Thoracic aorta endothelial cell (primary cell): Measurements from ENCODE around the gene ROBO2. TPM values are rescaled to one million over a fixed set of nuclear protein-coding genes. Genes with fewer than 3 reads are reported as not detected.

Source experiments
- small RNA-seq: library from RNA; depleted of rRNA; stranded (forward); fragments of <200 nt; gene quantifications from one replicate; pipeline ENCODE3, GENCODE V24; 2012
- total RNA-seq: library from RNA; depleted of rRNA; stranded (reverse); fragments of >200 nt; gene quantifications from 2 replicates; pipeline ENCODE4 v1.2.3, GENCODE V29; 2012

The ROBO2 gene, protein sequence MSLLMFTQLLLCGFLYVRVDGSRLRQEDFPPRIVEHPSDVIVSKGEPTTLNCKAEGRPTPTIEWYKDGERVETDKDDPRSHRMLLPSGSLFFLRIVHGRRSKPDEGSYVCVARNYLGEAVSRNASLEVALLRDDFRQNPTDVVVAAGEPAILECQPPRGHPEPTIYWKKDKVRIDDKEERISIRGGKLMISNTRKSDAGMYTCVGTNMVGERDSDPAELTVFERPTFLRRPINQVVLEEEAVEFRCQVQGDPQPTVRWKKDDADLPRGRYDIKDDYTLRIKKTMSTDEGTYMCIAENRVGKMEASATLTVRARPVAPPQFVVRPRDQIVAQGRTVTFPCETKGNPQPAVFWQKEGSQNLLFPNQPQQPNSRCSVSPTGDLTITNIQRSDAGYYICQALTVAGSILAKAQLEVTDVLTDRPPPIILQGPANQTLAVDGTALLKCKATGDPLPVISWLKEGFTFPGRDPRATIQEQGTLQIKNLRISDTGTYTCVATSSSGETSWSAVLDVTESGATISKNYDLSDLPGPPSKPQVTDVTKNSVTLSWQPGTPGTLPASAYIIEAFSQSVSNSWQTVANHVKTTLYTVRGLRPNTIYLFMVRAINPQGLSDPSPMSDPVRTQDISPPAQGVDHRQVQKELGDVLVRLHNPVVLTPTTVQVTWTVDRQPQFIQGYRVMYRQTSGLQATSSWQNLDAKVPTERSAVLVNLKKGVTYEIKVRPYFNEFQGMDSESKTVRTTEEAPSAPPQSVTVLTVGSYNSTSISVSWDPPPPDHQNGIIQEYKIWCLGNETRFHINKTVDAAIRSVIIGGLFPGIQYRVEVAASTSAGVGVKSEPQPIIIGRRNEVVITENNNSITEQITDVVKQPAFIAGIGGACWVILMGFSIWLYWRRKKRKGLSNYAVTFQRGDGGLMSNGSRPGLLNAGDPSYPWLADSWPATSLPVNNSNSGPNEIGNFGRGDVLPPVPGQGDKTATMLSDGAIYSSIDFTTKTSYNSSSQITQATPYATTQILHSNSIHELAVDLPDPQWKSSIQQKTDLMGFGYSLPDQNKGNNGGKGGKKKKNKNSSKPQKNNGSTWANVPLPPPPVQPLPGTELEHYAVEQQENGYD (N-terminal part only)
- under 0.01 TPM in 1 of 2 replicates, not detected in the other for total RNA-seq

DNA sequence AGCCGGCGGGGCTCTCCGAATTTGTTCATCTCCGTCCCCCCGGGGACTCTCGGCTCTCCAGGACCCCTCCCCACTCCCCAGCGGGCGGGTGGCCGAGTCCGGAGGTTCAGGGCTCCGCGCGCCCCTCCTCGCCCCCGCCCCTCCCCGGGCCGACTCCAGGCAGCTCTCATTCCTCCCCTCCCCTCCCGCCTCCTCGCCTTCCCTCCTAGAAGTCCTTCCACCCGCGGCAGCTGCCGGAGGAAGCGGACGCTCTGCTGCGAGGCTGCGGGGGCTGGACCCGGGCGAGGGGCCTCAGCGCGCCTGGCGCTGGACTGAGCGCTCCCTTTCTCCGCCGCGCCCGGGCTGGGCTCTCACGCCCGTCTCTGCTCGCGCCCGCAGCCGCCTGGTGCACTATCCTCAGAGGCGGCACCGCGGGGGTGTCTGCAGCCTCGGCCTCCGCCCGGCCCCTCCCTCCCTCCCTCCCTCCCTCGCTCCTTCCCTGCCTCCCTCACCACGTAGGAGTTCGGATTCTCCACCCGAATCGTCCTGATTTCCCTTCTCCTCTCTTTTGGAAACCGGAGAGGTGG is at the start of gene ROBO2:
TSS of gene ROBO2 (plus strand) at position 494 of the 566 bp plus-strand sequence. CDS start 687 bp downstream, outside the sequence.

Small RNA genes within 50 kb of the gene (small RNA-seq; reads per million reads assigned to genes)
- not detected for gene RNU6-386P
